Measurements from ENCODE around the gene ZWILCH. TPM values are rescaled to one million over a fixed set of nuclear protein-coding genes. Genes with fewer than 3 reads are reported as not detected.

The ZWILCH gene
- total and polyA plus RNA-seq, 2 donors, result 5.2 to 21.3 TPM

DNA sequence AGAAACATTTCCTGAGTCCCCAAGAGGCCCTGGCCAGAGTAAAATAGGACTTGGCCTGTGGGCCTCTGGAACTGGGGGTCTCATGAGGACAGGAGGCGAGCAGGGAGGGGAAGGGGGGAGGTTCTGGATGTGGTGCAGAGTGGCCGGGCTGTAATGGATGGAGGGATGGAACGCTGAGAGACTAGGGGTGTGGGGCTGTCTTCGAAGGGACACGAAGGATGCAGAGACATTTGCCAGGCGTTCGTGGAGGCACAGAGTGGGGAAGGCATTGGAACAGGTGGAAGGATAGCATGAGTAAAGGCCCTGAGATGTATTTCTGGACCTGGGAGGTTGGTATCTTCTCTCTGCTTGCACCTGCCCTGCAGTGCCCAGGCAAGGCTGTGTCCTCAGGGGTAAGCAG lies 62.8 kb downstream of the ZWILCH start:
- Histone ChIP-seq H3K4me3 (ENCODE audit: low read depth, low read length) (no peak overlapping the region), H3K36me3 (ENCODE audit: insufficient read depth) (no peaks in the 10 kb centered on the region), H3K27ac (ENCODE audit: low read depth) (no peak overlapping the region), H3K4me1 (ENCODE audit: insufficient read depth) (no peaks in the 10 kb centered on the region)
- no peak for DNase-seq (ENCODE audit: extremely low spot score)
- WGBS, result 87% methylated on average over 7 of the region's 7 CpGs

DNA sequence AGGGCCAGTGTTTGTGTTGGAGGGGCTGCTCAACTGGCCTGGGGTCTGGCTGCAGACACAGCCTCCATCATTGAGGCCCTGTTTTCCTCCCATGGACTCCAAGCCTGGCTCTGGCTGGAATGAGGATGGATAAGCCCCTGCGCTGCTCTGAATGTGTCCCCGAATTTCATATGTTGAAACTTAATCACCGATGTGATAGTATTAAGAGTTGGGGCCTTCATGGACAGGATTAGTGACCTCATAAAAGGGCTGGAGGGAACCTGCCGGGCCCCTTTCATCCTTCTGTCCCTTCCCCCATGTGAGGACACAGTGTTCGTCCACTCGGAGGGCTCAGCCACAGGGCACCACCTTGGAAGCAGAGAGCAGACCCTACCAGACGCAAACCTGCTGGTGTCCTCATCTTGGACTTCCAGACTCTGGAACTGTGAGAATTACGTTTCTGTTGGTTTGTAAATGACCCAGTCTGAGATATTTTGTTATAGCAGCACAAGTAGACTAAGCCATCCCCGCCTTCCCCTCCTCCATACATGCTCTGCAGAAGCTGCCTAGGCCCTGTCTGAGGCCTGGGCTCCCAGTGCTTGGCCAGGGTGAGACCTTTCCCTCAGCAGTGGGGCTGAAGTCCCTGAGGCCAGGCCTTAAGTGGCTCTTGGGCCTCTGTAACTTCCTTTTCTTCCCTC lies 64.5 kb downstream of the ZWILCH start:
- no peak for DNase-seq (ENCODE audit: extremely low spot score)
- no peak overlapping the region for H3K4me3 ChIP-seq (ENCODE audit: low read depth, low read length)
- WGBS, result 85% methylated on average over 9 of the region's 9 CpGs
- H3K4me1 ChIP-seq (ENCODE audit: insufficient read depth), result no peaks in the 10 kb centered on the region
- H3K27ac ChIP-seq (ENCODE audit: low read depth), result no peak overlapping the region
- H3K36me3 ChIP-seq (ENCODE audit: insufficient read depth), result no peaks in the 10 kb centered on the region

- Histone ChIP-seq H3K4me3 (ENCODE audit: low read depth, low read length) (no peak overlapping the region), H3K27ac (ENCODE audit: low read depth) (no peak overlapping the region), H3K4me1 (ENCODE audit: insufficient read depth) (no peaks in the 10 kb centered on the region), H3K36me3 (ENCODE audit: insufficient read depth) (no peaks in the 10 kb centered on the region)
- no peak for DNase-seq (ENCODE audit: extremely low spot score)
- WGBS, result 94% methylated on average over 3 of the region's 3 CpGs
Measured at GRCh38 chr15:66570327-66570726, 65.2 kb downstream of the ZWILCH start.

GRCh38 chr15:66570842-66571478 lies 65.8 kb downstream of the ZWILCH start:
- Histone ChIP-seq H3K27ac (ENCODE audit: low read depth) (no peak overlapping the region), H3K4me3 (ENCODE audit: low read depth, low read length) (no peak overlapping the region), H3K36me3 (ENCODE audit: insufficient read depth) (no peaks in the 10 kb centered on the region), H3K4me1 (ENCODE audit: insufficient read depth) (no peaks in the 10 kb centered on the region)
- WGBS, result 89% methylated on average over 6 of the region's 6 CpGs
- no peak for DNase-seq (ENCODE audit: extremely low spot score)

DNA sequence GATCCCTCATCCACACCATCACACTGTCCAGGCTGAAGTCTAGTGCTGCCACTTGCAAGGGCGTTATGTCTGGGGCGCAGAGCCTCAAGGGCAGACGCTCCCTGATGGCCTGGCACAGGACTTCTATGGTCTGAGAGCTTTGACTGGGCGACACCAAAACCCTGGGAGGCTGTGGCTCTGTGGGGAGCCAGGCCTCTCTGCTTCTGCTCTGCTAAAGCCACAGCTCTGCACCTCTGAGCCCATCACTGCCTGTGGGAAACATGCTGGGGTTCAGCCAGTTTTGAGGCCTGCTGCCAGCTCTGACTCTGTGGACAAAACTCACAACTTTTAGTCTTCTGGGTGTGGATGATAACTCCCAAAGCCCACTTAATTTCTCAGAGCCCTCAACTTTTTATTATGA lies 67.0 kb downstream of the ZWILCH start:
- 80% methylated on average over 4 of the region's 4 CpGs for WGBS
- Histone ChIP-seq H3K4me1 (ENCODE audit: insufficient read depth) (no peaks in the 10 kb centered on the region), H3K4me3 (ENCODE audit: low read depth, low read length) (no peak overlapping the region), H3K36me3 (ENCODE audit: insufficient read depth) (no peaks in the 10 kb centered on the region), H3K27ac (ENCODE audit: low read depth) (no peak overlapping the region)
- DNase-seq (ENCODE audit: extremely low spot score), result no peak

DNA sequence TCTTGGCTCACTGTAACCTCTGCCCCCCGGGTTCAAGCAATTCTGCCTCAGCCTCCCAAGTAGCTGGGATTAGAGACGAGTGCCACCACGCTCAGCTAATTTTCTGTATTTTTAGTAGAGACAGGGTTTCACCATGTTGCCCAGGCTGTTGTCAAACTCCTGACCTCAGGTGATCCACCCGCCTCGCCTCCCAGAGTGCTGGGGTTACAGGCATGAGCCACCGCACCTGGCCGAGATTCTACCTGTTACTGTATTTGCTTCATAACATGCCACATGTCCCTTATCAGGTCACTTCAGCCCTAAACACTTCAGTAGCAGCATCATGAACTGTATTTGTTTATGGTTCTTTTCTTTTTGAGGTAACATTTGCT lies 68.2 kb downstream of the ZWILCH start:
- Histone ChIP-seq H3K36me3 (ENCODE audit: insufficient read depth) (no peaks in the 10 kb centered on the region), H3K4me3 (ENCODE audit: low read depth, low read length) (no peak overlapping the region), H3K27ac (ENCODE audit: low read depth) (no peak overlapping the region), H3K4me1 (ENCODE audit: insufficient read depth) (no peaks in the 10 kb centered on the region)
- DNase-seq (ENCODE audit: extremely low spot score), result no peak
- 93% methylated on average over 7 of the region's 7 CpGs for WGBS

GRCh38 chr15:66573719-66574595 lies 68.8 kb downstream of the ZWILCH start:
- Histone ChIP-seq H3K36me3 (ENCODE audit: insufficient read depth) (no peaks in the 10 kb centered on the region), H3K4me1 (ENCODE audit: insufficient read depth) (no peaks in the 10 kb centered on the region), H3K4me3 (ENCODE audit: low read depth, low read length) (no peak overlapping the region), H3K27ac (ENCODE audit: low read depth) (no peak overlapping the region)
- WGBS, result 60% methylated on average over 10 of the region's 10 CpGs
- no peak for DNase-seq (ENCODE audit: extremely low spot score)

DNA sequence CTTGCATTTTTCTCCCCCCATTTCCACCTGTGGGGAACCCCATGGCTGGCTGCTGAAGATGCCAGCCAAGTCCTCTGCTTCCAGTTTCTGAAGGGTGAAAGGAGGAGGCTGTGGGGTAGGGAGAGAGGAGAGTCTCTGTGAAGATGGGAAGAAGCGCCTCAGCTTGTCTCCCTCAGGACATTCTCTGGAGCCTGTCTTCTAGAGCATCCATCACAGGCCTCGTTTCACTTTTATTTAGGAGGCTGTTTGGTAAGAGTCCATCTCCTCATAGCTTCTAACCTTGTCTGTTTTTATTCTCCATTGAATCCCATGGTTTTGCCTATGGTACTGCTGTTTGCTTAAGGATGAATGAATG lies 69.4 kb downstream of the ZWILCH start:
- no peak overlapping the region for H3K4me3 ChIP-seq (ENCODE audit: low read depth, low read length)
- no peaks in the 10 kb centered on the region for H3K4me1 ChIP-seq (ENCODE audit: insufficient read depth)
- 68% methylated on average over 2 of the region's 2 CpGs for WGBS
- no peaks in the 10 kb centered on the region for H3K36me3 ChIP-seq (ENCODE audit: insufficient read depth)
- H3K27ac ChIP-seq (ENCODE audit: low read depth), result no peak overlapping the region
- DNase-seq (ENCODE audit: extremely low spot score), result no peak

- Histone ChIP-seq H3K36me3 (ENCODE audit: insufficient read depth) (no peaks in the 10 kb centered on the region), H3K27ac (ENCODE audit: low read depth) (no peak overlapping the region), H3K4me1 (ENCODE audit: insufficient read depth) (no peaks in the 10 kb centered on the region), H3K4me3 (ENCODE audit: low read depth, low read length) (no peak overlapping the region)
- no peak for DNase-seq (ENCODE audit: extremely low spot score)
- 49% methylated on average over 10 of the region's 10 CpGs for WGBS
Measured at GRCh38 chr15:66578286-66578875, 73.3 kb downstream of the ZWILCH start.

GRCh38 chr15:66580643-66581042 lies 75.5 kb downstream of the ZWILCH start:
- no peaks in the 10 kb centered on the region for H3K36me3 ChIP-seq (ENCODE audit: insufficient read depth)
- no peak overlapping the region for H3K4me3 ChIP-seq (ENCODE audit: low read depth, low read length)
- no peaks in the 10 kb centered on the region for H3K4me1 ChIP-seq (ENCODE audit: insufficient read depth)
- no peak for DNase-seq (ENCODE audit: extremely low spot score)
- WGBS, result 78% methylated on average over 3 of the region's 3 CpGs
- H3K27ac ChIP-seq (ENCODE audit: low read depth), result no peak overlapping the region

GRCh38 chr15:66581972-66582537 lies 76.9 kb downstream of the ZWILCH start:
- Histone ChIP-seq H3K27ac (ENCODE audit: low read depth) (no peak overlapping the region), H3K4me1 (ENCODE audit: insufficient read depth) (no peaks in the 10 kb centered on the region), H3K36me3 (ENCODE audit: insufficient read depth) (no peaks in the 10 kb centered on the region), H3K4me3 (ENCODE audit: low read depth, low read length) (no peak overlapping the region)
- 72% methylated on average over 9 of the region's 9 CpGs for WGBS
- DNase-seq (ENCODE audit: extremely low spot score), result no peak

DNA sequence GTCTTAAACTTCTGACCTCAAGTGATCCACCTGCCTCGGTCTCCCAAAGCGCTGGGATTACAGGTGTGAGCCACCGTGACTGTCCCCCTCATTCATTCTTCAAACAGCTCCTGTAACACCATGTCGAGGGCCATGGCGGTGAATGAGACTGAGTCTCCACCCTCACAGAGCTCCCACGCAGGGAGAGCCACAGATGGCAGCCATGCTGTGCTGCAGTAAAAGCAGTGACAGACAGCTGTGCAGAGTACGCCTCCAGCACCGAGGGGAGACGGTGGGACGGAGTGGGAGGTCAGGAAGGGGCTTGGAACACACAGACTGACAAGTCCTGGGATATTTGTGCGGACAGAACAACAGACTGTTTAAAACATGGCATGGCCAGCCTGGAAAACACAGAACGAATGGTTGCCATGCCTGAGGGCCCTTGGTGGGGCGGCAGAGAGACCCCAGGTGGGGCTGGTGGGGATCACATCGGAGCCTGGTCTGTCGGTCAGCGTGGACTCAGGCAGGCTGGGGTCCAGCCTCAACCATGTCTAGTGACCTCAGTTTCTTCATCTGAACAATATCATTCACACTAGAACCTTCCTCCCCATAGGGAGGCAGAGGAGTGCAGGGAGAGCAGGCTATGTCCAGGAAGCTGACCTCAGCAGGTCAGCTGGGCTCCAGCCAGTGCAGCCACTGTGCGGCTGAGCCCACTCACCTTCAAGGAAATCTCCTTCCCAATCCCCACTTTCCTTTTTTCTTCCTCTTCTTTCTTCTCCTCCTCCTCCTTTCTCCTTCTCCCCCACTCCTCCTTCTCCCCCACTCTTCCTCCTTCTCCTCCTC lies 81.2 kb downstream of the ZWILCH start:
- WGBS, result 53% methylated on average over 17 of the region's 17 CpGs
- no peak for DNase-seq (ENCODE audit: extremely low spot score)
- H3K4me1 ChIP-seq (ENCODE audit: insufficient read depth), result no peaks in the 10 kb centered on the region

GRCh38 chr15:66587020-66587419 lies 81.9 kb downstream of the ZWILCH start:
- no peak for DNase-seq (ENCODE audit: extremely low spot score)
- Histone ChIP-seq H3K4me1 (ENCODE audit: insufficient read depth) (no peaks in the 10 kb centered on the region), H3K27ac (ENCODE audit: low read depth) (no peak overlapping the region), H3K4me3 (ENCODE audit: low read depth, low read length) (no peak overlapping the region), H3K36me3 (ENCODE audit: insufficient read depth) (no peaks in the 10 kb centered on the region)

More for the DNA sequence above, 81.2 kb downstream of the ZWILCH start:
- Histone ChIP-seq H3K36me3 (ENCODE audit: insufficient read depth) (no peaks in the 10 kb centered on the region), H3K4me3 (ENCODE audit: low read depth, low read length) (no peak overlapping the region), H3K27ac (ENCODE audit: low read depth) (no peak overlapping the region)

Measured in urinary bladder (tissue), 4 donors.